Mucosa of descending colon (tissue), 3 donors: ENCODE data around the gene MUSK. TPM values are rescaled to one million over a fixed set of nuclear protein-coding genes. Genes with fewer than 3 reads are reported as not detected.
"Not testable (repeated sequence)": the region's sequence is repeated elsewhere in the genome, so short reads cannot be mapped to it uniquely, and the experiment has no call there.

Experiments
- ATAC-seq: fragments of 200-7000 bp; cut with Tn5 transposase; one replicate; pipeline ENCODE4 v1.9.1; 2020; ENCODE audit warnings: mild to moderate bottlenecking, moderate library complexity
- DNase-seq, 3 donors: peaks; one replicate each; pipeline ENCODE4 v3.0.0-alpha.2; 2020
- H3K36me3 ChIP-seq: fragments of 200-600 bp; one replicate; pipeline ENCODE4 v1.8.0; 2021; ENCODE audit warnings: low read depth, mild to moderate bottlenecking
- H3K4me1 ChIP-seq: fragments of 200-600 bp; one replicate; pipeline ENCODE4 v1.8.0; 2021; ENCODE audit warnings: low read depth, mild to moderate bottlenecking
- H3K4me3 ChIP-seq: fragments of 200-600 bp; one replicate; pipeline ENCODE4 v1.8.0; 2021; ENCODE audit warnings: mild to moderate bottlenecking
- H3K9me3 ChIP-seq: fragments of 200-600 bp; one replicate; pipeline ENCODE4 v1.8.0; 2021; ENCODE audit warnings: mild to moderate bottlenecking
- CTCF ChIP-seq: fragments of 200-600 bp; IDR thresholded peaks from one replicate; pipeline ENCODE4 v1.8.0; 2022; ENCODE audit warnings: antibody characterized with exemption, mild to moderate bottlenecking
- intact Hi-C, 2 donors: fragments of 100-400 bp; cut with DNase I in 1 of 2; cut with micrococcal nuclease in 1 of 2; formaldehyde crosslinking; loops; one replicate each; pipeline versions ENCODE4 v1.11.0 to v1.11.1; 2022; cut with DNase I, micrococcal nuclease
- total RNA-seq, 3 donors: library from RNA; stranded (reverse); fragmentation: NEBNext Ultra II Directional in 2 of 3; extraction: Animal tissue kit (Norgen Biotek cat#: 25700) in 2 of 3; gene quantifications; one replicate each; pipeline versions ENCODE4 v1.2.1 to v1.2.4, GENCODE V29; 2021 to 2023
- donor health status: DM: no; HTN: no; CAD: no; lungs with moderate emphysema.
- donor health status: DM: no; HTN: no; CAD: no.
- donor health status: DM: no; HTN: yes; CAD: no.

MUSK gene
- total RNA-seq, 3 donors from 2014 or later = 1.4 to 5.6 (median 3.6) TPM

- H3K4me1 ChIP-seq = no peaks in the 10 kb centered on the region
- intact Hi-C loops = no loop called here
- no peak for ATAC-seq
- no peak overlapping the region for H3K4me3 ChIP-seq
- H3K36me3 ChIP-seq = no peaks in the 10 kb centered on the region
- TF ChIP-seq CTCF = no peak
- no peak for DNase-seq
- H3K9me3 ChIP-seq = no peaks in the 10 kb centered on the region
These were observed 22.5 kb downstream of the MUSK start for GRCh38 chr9:110691002-110691549.

- H3K4me1 ChIP-seq, intact Hi-C loops, DNase-seq, ATAC-seq, H3K36me3 ChIP-seq, H3K4me3 ChIP-seq, H3K9me3 ChIP-seq: not testable (repeated sequence)
These were observed 27.3 kb downstream of the MUSK start for GRCh38 chr9:110695846-110696245.

- ATAC-seq = no peak
- Histone ChIP-seq H3K4me3 (no peak overlapping the region), H3K4me1 (no peaks in the 10 kb centered on the region), H3K36me3 (no peaks in the 10 kb centered on the region), H3K9me3 (no peaks in the 10 kb centered on the region)
- no peak for TF ChIP-seq CTCF
- intact Hi-C loops = no loop called here
- no peak for DNase-seq
These were observed 32.4 kb downstream of the MUSK start for GRCh38 chr9:110700953-110701352.

GRCh38 chr9:110703669-110704068 lies 35.1 kb downstream of the MUSK start:
- intact Hi-C loops = no loop called here
- no peaks in the 10 kb centered on the region for H3K36me3 ChIP-seq
- H3K9me3 ChIP-seq = no peaks in the 10 kb centered on the region
- H3K4me1 ChIP-seq = no peaks in the 10 kb centered on the region
- H3K4me3 ChIP-seq = no peak overlapping the region
- DNase-seq (no peak), ATAC-seq (no peak)
- TF ChIP-seq CTCF = no peak

GRCh38 chr9:110707419-110707818 lies 38.8 kb downstream of the MUSK start:
- ATAC-seq (no peak), DNase-seq (no peak)
- no peaks in the 10 kb centered on the region for H3K36me3 ChIP-seq
- no peaks in the 10 kb centered on the region for H3K4me1 ChIP-seq
- H3K4me3 ChIP-seq = no peak overlapping the region
- TF ChIP-seq CTCF = no peak
- intact Hi-C loops = no loop called here
- H3K9me3 ChIP-seq = no peaks in the 10 kb centered on the region

- TF ChIP-seq CTCF = no peak
- Histone ChIP-seq H3K4me3 (no peak overlapping the region), H3K4me1 (no peaks in the 10 kb centered on the region), H3K36me3 (no peaks in the 10 kb centered on the region), H3K9me3 (no peaks in the 10 kb centered on the region)
- no peak for ATAC-seq
- intact Hi-C loops = no loop called here
- DNase-seq = no peak
These were observed 41.8 kb downstream of the MUSK start for GRCh38 chr9:110710420-110710819.
